Measurements from ENCODE around the gene OOSP4B.
"Not testable (repeated sequence)": the region's sequence is repeated elsewhere in the genome, so short reads cannot be mapped to it uniquely, and the experiment has no call there.

The OOSP4B gene

DNA sequence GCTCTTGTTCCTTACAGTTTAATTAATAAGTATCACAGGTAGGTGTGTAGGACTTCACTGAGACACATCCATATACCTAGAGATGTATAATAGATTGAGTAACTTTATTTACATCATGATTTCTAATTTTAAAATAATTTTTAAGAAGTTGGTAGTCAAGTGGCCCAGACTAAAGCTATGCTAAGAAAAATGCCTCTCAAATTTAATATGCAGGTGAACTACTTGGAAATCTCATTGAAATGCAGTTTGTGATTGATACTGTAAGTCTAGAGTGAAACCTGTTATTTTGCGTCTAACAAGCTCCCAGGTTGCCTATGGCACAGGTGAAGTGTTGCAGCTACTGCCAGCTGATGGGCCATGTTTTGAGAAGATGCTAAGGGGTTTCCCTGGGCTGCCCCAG is at the start of gene OOSP4B:
Gene OOSP4B (plus strand): TSS at position 301 of the 400 bp plus-strand sequence.
- no peak for DNase-seq (ENCODE audit: low read depth in 2 of 2)

DNA sequence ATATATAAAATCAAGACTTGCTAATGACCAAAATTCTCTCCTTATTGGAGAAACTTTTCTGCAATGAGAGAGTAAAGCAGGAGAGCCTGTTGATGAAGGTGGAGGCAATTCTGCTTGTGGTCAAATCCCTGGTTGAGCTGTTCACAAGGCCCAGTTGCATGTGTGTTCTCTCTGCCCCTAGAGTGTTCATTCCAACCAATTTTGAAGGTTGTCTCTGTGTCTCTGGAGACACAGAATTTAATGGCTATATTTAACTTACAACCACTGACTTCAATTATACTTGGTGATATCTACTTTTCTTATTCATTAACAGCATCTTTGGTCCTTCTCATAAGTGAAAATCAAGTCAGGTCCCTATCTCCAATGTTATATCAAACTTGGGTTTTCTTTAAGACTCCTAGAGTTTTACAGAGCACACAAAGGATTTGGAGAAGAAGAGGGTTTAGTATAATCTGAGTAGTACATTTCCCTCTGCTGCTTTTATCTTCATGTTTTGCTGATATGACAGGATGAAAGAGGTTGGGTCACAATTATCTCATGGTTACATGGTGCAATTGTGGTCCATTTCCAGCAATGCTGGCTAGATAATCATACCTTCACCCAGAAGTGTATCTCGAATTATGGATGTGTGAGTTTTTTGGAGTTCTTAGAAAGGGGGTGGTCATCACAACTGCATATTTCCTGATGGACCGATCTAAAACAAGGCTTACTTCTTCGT is 49.1 kb upstream of the OOSP4B start:
- DNase-seq (ENCODE audit: low read depth in 2 of 2): no peak

DNA sequence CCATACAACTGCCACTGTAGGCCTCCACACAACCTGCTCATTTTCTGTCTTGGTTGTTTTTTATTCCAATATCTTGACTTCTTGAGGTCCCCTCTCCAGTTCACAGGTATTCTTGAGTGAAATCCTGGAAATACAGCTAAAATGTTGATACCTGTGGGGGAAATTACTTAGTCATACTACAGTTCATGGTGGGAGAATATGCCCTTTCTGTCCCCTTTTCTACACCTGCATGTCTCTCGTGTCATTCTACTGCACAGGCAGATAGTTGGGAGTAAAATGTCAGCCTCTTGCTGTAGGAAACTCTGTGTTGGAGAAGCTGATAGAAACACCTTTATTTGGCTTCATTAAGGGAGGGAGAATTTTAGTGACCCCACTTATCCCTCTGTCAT is 48.6 kb upstream of the OOSP4B start:
- DNase-seq (ENCODE audit: low read depth in 2 of 2): no peak

DNA sequence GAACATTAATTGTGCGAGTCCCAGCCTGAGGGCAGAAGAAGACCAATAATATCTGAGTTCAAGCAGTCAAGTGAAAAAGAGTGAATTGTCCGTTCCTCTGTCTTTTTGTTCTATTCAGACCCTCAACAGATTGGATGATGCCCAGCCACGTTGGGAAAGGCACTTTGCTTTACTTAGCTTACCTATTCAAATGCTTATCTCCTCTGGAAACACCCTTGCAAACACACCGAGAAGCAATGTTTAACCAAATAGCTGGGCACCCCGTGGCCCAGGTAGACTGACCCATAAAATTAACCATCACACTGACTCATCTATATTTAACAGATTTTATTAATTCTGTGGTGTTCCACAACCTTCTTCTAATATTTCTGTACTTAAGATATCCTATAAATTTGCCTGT is 43.9 kb upstream of the OOSP4B start:
- DNase-seq (ENCODE audit: low read depth in 2 of 2): no peak

DNA sequence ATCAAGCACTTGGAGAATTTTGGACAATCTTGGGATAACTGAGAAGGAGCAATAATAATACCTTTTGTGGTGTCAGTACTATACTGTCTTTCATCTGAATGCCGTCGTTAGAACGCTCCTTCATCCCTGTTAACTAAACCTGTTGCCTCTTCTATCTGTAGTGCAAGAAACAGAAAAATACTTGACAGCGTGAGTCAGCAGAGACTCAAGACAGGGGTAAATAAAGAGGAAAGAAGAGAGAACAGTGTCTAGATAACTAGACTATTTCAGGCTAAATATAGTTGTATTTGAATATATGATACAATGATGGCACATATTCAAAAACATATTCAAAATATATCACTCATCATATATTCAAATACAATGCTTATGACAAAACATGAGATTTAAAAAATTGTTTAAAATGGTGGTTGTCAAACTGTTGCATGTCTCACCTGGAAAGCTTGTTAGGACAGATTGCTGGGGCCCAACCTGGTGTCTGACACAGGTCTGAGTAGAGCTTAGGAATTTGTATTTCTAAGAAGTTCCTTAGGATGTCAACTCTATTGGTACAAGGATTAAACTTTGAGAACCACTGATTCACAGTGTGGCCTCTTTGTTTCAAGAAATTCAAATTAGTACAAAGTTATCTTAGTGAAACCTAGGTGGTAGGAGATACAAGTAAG is 35.7 kb upstream of the OOSP4B start:
- no peak for DNase-seq (ENCODE audit: low read depth in 2 of 2)

DNA sequence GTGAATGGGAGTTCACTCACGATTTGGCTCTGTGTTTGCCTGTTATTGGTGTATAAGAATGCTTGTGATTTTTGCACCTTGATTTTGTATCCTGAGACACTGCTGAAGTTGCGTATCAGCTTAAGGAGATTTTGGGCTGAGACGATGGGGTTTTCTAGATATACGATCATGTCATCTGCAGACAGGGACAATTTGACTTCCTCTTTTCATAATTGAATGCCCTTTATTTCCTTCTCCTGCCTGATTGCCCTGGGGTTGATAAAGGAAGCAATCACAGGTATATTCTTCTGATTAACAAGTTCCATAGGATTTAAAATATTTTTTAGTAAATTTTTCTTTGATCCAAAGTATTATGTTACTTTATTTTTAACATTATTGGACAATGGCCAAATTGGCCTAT is 34.9 kb upstream of the OOSP4B start:
- not testable (repeated sequence) for DNase-seq (ENCODE audit: low read depth in 2 of 2)

DNA sequence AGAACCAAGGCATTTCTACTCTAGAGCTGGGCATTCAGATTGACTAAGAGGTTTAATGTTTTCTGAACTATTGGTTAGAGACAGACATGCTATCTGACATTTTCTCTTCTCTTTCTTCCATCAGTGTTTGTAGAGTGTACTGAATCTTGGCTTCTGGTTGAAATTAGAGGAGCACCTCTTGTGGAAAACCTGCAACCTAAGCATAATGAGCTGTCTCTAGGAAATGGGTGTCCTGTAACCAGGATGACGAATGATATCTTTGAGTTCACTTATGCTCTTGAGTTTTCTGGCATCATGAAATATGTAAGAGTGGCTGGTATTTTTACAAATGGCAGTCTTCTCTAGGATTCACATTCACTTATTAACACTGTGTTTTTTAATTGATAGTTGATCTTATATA is 33.8 kb upstream of the OOSP4B start:
- no peak for DNase-seq (ENCODE audit: low read depth in 2 of 2)

DNA sequence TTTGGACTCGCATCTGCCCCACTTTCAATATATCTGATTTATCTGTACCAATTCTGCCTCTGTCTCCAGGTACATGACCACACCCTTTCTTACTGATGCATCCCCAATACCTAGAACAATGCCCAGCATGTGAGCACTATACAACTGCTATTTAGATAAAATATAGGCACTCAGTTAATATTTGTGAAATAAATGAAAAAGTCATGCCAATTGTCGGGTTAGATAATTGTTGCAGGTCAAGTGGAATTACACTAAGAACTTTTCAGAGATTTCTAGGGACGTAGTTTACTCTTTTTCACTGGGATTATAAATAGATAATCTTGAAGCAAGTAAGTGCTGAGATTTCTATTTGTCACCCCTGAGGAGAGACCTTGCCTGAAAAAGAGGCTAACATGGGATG is 32.6 kb upstream of the OOSP4B start:
- no peak for DNase-seq (ENCODE audit: low read depth in 2 of 2)

DNA sequence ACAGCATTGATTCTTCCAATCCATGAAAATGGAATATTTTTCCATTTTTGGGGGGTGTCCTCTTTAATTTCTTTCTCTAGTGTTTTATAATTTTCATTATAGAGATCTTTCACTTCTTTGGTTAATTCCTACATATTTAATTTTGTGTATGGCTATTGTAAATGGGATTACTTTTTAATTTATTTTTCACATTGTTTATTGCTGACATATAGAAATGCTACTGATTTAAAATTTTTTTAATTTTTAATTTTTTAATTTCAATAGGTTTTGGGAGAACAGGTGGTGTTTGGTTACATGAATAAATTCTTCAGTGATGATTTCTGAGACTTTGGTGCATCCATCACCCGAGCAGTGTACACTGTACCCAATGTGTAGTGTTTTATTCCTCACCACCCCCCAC is 26.6 kb upstream of the OOSP4B start:
- DNase-seq (ENCODE audit: low read depth in 2 of 2): no peak

DNA sequence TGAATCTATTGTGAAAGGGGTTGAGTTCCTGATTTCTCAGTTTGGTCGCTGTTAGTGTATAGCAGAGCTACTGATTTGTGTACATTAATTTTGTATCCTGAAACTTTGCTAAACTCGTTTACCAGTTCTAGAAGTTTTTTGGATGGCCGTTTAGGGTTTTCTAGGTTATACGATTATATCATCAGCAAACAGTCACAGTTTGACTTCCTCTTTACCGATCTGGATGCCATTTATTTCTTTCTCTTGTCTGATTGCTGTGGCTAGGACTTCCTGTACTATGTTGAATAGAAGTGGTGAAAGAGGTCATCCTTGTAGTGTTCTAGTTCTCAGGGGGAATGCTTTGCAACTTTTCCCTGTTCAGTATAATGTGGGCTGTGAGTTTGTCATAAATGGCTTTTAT is 24.6 kb upstream of the OOSP4B start:
- no peak for DNase-seq (ENCODE audit: low read depth in 2 of 2)

DNA sequence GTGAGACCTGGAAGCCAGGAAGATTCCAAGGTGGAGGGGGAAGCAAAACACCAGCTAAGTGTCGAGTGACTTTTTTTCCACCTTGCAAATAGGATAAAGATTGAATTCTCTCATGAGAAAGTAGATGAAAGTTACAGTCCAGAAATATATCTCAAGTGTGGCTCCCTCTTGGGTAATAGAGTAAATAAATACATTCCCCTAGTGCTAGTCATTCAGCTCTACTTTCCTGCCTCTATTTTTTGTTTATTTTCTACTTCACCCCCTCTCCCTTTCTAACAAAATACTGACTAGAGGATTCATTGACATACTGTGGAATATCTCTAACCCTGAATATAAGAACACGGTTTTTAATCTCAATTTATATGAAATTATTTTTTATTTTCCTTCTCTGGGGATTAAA is 19.2 kb upstream of the OOSP4B start:
- no peak for DNase-seq (ENCODE audit: low read depth in 2 of 2)

DNA sequence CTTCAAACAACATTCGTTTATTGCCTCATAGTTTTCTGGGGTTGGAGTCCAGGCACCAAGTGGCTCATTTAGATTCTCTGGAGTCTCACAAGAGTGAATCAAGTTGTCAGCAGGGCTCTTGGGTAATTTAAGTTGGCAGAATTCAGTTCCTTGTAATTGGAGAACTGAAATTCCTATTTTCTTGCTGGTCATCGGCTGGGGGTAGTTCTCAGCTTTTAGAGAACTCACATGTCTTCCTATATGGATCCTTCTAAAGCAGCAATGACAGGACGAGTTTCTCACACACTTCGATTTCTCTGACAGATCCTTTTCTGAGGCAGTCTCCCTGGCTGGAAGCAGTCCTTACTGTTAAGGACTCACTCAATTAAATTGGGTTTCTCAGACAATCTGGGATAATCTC is 17.3 kb upstream of the OOSP4B start:
- DNase-seq (ENCODE audit: low read depth in 2 of 2): no peak

DNA sequence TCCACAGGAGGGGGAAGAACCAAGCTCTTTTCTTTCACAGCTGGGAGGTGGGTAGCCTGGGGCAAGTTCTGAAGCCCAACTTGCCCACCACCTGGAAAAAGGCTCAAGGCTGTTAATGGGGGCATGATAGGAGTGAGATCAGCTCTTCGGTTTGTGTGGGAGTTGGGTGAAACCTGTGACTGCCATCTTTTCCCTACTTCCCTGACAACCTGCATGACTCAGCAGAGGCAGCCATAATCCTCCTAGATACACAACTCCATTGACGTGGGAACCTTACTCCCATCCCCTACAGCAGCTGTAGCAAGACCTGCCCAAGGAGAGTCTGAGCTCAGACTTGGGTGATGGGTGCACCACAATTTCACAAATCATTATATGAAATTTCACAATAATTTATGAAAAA is 13.3 kb upstream of the OOSP4B start:
- no peak for DNase-seq (ENCODE audit: low read depth in 2 of 2)

DNA sequence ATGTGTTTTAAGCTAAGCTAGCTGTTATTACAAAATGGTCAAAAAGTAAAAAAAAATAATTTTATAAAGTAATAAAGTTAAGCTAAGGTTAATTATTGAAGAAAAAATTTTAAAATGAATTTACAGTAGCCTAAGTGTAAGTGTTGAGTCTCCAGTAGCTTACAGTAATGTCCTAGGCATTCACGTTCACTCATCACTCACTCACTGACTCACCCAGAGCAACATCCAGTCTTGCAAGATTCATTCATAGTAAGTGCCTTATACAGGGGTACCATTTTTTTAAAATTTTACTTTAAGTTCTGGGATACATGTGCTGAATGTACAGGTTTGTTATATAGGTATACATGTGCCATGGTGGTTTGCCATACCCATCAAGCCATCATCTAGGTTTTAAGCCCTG is 11.6 kb upstream of the OOSP4B start:
- DNase-seq (ENCODE audit: low read depth in 2 of 2): no peak

DNA sequence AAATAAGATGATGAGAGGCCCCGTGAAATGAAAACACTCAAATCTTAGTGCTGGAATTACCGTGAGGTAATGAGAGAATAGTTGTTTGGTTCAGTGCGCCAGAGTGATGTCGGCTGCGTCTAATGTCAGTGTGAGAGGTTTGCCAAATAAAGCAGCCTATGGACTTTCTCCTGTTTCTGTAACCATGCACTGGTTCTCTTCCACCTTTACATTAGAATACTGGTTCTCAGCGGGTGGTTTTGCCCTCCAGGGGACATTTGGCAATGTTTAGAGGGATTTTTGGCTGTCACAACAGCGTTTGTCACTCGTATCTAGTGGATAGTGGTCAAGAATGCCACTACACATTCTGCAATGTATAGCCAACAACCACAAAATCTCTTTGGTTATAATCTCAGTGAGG is 1.1 kb downstream of the OOSP4B start:
- no peak for DNase-seq (ENCODE audit: low read depth in 2 of 2)

DNA sequence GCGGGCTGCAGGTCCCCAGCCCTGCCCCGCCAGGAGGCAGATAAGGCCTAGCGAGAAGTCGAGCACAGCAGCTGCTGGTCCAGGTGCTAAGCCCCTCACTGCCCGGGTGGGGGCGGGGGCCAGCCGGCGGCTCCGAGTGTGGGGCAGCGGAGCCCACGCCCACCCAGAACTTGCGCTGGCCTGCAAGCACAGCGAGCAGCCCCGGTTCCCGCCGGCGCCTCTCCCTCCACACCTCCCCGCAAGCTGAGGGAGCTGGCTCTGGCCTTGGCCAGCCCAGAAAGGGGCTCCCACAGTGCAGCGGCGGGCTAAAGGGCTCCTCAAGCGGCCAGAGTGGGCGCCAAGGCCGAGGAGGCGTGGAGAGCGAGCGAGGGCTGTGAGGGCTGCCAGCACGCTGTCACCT is 3.4 kb downstream of the OOSP4B start:
- not testable (repeated sequence) for DNase-seq (ENCODE audit: low read depth in 2 of 2)

DNA sequence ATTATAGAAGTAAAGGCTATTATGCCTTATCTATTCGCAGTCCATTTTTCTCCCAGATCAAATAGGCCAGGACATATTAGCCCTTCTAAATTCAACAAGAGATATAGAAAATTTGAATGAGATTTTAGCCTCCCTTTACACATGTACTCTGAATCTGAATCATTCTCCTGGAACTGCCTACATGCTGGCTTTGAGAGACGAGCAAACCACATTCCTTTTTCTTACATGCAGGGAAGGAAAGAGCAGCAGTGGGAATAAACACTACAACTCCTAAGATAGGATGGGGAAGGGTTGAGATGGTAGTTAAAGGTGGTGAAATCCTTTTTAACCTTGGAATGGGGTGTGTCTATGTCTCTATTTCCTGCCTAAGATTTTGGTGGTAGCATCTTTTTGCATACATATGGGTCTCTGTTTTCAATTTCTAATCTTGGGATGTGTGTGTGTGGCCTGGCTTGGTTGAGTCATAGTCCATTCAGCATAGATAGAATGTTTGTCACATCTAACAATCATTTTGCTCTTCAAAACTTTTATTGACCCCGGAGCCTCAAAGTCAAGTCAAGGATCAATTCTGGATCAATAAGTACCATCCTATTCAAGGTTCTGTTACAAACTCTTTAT is 12.1 kb downstream of the OOSP4B start:
- no peak for DNase-seq (ENCODE audit: low read depth in 2 of 2)

DNA sequence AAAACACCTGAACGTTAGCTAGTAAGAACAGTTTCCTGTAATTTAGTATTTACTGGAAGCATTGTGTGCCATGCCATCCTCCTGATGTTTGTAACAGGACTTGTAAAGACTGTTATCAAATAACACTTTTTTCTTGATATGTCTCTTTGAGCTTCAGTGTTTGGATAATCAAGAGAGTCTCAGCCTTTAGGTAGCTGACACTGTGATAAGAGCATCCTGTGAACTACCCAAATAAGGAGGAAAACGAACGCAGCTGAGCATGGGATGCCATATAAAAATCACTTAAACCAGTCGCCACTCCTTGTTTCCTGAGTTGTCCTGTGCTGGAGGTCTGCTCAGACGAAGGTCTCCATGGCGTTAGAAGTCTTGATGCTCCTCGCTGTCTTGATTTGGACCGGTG is 23.1 kb downstream of the OOSP4B start, which contains the start of gene OOSP2:
Gene OOSP2 (plus strand): TSS at position 301 of the 400 bp plus-strand sequence. CDS start 51 bp downstream, at position 352.
- DNase-seq (ENCODE audit: low read depth in 2 of 2): no peak

DNA sequence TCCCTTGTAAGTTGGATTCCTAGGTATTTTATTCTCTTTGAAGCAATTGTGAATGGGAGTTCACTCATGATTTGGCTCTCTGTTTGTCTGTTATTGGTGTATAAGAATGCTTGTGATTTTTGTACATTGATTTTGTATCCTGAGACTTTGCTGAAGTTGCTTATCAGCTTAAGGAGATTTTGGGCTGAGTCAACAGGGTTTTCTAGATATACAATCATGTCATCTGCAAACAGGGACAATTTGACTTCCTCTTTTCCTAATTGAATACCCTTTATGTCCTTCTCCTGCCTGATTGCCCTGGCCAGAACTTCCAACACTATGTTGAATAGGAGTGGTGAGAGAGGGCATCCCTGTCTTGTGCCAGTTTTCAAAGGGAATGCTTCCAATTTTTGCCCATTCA is 33.4 kb downstream of the OOSP4B start:
- not testable (repeated sequence) for DNase-seq (ENCODE audit: low read depth in 2 of 2)

DNA sequence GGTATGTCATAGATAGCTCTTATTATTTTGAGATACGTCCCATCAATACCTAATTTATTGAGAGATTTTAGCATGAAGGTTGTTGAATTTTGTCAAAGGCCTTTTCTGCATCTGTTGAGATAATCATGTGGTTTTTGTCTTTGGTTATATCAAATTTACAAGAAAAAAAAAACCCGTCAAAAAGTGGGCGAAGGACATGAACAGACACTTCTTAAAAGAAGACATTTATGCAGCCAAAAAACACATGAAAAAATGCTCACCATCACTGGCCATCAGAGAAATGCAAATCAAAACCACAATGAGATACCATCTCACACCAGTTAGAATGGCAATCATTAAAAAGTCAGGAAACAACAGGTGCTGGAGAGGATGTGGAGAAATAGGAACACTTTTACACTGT is 33.9 kb downstream of the OOSP4B start:
- DNase-seq (ENCODE audit: low read depth in 2 of 2): not testable (repeated sequence)

DNA sequence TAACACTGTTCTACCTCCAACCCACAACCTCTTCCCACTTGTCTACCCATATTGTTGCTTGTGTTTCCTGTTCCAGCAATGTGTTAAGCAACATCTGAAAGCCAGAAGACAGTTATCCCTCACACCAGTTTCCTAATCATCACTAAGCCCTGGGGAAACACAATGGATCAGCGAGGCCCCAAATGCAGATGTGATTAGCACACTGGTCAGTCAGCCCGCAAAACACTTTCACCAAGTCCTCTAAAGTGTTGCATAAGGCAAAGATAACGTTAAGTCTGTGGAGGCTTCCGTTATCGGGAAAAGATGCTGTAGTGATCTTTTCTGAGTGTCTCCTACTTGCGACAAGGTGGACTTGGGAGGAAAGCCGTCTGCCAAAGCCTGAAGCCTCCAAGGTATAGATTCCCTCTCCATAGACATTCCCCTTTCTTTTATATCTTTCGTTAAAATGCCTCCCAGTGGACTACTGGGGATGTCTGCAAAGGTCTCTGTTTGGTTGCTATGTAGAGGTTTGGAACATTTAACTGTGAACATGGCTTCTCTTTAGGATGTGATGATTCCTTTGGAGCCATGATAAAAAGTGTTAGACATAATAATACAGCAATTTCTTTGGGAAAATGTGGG is 39.5 kb downstream of the OOSP4B start, which contains the start of gene MS4A3:
Gene MS4A3 (plus strand): TSS at position 317 of the 621 bp plus-strand sequence. CDS start 4,496 bp downstream, outside the sequence.
- DNase-seq (ENCODE audit: low read depth in 2 of 2): no peak

DNA sequence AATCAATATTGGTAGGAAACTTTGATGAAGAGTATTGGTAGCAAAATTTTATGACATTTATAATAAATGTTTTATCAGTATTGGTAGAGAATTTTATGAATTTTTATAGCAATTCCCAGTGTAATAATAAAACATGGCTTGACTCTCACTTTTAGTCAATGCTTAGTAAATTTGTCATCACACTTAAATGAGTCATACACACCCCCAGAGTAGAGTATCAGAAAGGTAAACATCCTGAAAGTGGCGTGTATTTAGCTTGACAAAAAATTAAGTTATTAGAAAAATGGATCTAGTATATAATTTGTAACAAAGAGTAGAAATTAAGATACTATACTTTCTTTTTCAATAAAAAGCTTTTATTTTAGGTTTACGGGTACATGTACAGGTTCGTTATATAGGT is 42.1 kb downstream of the OOSP4B start:
- no peak for DNase-seq (ENCODE audit: low read depth in 2 of 2)

Data from stimulated activated CD4-positive, alpha-beta T cell treated with anti-CD3 and anti-CD28 coated beads, Interleukin-1b, Interleukin-23, amount 100 ng/mL, for 1 hour (primary cell).